ENCODE measurements around the gene RHEX.
A peak's percentile ranks its signal among the peaks of the same experiment; 100 is the strongest.
"Not testable (repeated sequence)": the region's sequence is repeated elsewhere in the genome, so short reads cannot be mapped to it uniquely, and the experiment has no call there.

Gene RHEX, protein sequence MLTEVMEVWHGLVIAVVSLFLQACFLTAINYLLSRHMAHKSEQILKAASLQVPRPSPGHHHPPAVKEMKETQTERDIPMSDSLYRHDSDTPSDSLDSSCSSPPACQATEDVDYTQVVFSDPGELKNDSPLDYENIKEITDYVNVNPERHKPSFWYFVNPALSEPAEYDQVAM

DNA sequence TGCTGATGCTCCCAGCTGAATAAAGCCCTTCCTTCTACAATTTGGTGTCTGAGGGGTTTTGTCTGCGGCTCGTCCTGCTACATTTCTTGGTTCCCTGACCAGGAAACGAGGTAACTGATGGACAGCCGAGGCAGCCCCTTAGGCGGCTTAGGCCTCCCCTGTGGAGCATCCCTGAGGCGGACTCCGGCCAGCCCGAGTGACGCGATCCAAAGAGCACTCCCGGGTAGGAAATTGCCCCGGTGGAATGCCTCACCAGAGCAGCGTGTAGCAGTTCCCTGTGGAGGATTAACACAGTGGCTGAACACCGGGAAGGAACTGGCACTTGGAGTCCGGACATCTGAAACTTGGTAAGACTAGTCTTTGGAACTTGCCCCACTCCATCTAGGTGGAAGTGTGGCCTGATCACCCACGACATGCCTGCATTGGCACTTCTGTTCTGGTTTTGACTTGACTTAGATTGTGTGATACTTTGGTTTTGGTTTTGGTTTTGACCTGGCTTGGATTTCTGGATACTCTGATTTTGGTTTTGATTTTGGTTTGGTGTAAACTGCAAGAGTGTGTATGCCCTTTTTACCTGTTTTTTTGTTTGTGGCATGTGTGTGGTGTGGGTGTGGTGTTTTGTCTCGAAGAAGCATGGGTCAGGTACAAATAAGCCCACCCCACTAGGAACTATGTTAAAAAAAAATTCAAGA, at the start of gene RHEX:
RHEX (plus strand) TSS at position 255 of the 692 bp plus-strand sequence. CDS start 44,656 bp downstream, outside the sequence.
- DNase-seq: not testable (repeated sequence)

DNA sequence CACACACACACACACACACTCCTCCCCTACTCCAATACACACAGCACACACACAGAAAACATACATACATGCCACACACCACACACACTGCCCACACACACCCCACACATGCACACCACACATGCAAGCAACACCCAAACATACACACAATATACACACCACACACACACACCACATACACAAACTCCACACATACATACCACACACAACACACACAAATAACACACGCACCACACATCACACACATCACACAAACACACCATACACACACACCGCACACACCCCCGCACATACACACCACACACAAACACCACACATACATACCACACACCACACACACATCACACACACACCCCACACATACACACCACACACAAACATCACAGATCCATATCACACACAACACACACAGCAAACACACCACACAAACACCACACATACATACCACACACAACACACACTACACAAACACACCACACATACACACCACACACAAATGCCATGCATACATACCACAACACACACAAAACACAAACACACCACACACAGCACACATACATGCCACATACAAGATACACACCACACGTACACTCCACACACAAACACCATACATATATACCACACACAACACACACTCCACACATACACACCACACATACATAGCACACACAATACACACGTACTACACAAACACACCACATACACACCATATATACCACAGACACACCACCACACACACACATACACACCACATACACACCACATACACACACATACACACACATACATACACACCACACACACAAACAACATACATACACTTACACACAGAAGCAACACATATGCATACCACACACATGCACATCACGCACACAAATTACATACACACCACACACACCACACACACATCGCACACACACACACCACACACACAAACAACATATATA, 48.8 kb upstream of the RHEX start:
- no peak for DNase-seq

DNA sequence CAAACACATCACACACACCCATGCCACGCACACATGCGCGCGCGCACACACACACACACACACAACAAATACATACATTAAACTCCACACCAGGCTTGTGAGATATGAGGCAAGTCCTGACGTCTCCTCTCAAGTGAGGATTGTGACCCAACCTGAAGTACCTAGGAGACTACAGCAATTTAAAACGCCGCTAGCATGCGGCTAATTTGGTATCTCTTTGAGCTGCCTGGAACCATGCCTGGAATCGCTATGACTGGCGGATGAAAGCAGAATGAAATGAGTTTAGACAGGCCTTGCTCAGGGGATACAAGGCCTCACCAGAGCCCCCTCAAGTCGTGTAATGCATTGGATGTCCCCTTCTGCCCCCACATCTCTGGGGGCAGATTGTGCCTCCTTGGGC, 48.1 kb upstream of the RHEX start:
- no peak for DNase-seq

DNA sequence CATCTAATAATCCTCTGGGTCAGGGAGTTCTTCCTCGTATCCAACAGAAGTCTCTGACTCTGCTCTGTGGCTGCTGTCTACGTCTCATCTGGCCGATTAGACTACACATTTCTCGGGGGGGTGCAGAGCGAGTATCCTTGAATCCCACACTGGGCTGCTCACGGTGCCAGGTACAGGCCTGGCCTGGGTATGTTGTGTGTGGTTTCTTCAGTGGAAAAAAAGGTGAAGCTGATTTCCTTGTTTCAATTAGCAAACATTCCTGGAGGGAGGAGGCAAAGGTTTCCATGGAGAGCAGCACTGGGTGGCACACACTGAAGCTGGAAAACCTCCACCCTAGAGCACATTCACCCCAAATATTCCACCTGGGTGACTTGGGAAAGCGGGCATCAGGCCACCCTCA, 47.7 kb upstream of the RHEX start:
- no peak for DNase-seq

DNA sequence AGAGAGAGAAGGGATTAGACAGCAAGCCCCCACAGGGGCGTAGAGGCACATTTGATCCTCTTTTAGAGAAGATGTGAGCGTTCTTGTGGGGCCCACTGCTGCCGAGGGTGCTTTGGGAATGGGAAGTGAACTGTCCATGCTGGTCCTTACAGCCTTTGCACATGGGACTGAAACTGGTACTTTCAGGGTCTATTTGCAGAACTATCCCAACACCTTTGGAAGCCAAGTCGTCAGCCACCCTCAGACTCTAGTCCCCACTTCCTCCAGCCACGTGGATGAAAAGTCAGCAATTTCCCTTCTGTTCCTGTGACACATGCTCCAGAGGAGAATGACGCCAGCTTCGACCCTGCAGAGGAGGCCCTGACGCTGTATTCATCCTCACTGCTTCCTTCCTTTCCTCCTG, 47.2 kb upstream of the RHEX start:
- DNase-seq: no peak

DNA sequence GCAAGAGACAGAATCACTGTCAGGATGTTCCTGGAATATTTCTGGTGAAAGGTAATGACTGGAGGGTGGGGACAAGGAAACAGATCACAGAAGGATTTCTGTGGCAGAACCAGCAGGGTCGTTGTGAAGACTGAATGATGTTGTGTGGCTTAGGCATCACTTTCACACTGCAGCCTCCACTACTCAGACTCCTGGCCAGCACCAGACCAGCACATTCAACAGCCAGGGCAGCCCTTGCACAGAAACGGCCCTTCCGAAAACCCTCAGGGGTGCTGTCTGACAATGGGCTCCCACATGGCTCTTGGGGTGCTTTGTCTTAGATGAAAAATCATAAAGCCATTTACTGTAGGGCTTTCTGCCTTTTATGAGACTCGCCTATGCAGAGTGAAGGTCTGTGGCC, 46.0 kb upstream of the RHEX start:
- no peak for DNase-seq

DNA sequence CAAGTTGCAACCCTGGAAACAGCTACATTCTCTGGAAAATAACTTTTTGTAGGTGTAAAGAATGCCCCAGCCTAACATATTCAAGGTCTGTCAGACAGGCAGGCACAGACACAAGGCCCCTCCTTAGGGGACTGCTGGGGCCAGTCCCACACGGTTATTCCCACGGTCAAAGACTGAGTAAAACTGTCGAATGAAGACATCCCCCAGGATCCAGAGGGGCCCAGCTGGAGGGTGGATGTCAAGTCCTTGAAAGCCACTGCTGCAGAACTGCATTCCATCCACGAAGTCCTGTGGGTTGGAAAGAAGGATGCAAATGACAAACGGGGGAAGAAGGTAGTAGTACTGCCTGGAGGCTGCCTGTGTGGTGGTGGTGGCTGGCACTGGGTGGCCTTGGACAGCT, 42.9 kb upstream of the RHEX start:
- DNase-seq: no peak

DNA sequence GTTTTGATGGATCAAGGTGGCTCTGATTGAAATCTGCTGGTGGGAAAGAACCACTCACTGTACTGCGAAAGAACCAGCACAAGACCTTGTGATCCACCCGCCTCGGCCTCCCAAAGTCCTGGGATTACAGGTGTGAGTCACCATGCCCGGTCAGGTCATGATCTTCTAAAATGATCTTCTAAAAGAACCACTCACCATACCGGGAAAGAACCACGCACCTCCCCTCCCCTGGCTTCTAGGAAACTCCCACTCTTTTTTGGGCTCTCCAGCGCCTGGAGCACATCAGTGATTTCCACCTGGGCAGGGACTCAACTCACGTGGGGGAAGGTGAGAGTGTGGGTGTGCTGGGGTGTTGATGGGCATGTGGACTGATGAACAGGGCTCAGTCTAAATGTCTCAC, 41.9 kb upstream of the RHEX start:
- DNase-seq: no peak

DNA sequence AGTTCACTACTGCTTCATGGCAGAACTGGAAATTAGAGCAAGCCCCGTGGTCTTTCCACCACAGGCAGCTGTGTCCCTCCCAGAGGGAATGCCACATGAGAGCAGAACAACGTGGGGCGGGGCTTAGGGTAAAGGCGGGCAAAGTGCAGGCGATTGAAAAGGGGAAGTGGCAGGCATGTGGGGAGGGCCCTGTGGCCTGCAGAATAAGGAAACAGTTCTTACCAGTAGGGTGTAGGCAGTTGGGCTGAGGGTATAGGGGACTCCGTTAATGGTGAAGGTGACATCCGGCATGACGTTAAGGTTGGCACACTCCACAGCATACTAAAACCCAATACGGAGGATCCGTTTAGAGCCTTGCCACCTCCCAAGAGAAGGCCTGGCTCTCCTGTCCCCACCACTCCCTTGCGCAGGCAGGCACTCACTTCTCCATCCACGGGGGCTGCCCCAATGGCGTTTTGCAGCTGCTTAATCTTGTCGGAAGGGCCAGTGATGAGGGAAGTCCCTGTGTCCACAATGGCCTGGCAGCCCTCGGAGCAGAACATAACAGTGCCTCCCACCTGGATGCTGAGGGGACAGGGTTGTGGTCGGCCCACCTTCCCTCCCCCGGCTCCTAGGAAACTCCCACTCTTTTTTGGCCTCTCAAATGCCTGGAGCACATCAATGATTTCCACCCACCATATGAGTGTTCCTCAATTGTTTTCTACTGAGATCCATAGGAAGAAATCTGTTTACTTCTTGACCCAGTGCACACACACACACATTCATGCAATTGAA, 40.7 kb upstream of the RHEX start:
- DNase-seq: peak; percentile 41

DNA sequence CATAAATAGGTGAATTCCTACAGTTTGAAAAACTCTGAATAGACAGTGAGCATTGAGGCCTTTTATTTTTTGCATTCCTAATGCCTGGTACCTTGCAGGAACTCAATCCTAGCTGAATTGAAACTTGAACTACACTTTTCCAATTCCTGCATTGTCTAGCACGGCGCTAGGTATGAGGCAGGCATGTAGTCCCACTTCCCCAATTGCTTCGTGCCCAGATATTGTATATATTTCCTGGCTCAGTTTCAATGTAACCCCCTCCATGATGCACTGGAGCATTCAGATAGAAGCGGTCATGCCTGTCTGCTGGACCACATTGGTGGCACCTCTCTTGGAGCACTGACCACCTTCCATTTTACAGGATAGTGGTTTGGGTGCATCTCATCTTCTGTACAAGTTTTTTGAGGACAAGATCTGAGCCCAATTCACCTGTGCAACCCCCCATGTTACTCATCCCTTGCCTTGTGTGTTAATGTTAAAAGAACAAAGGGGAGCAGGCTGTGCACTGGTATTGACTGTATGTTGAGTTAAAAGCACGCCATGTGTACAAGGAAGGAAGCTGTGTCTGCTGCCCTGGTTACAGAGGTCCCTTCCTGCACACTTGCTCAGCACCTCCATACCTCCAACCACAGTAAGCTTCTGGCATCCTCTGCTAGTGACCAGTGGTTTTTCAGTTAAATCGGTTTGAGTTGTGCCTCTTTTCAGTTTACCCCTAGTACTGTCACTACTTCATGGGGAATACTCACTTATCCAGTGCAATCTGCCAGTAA, 39.8 kb upstream of the RHEX start:
- no peak for DNase-seq

DNA sequence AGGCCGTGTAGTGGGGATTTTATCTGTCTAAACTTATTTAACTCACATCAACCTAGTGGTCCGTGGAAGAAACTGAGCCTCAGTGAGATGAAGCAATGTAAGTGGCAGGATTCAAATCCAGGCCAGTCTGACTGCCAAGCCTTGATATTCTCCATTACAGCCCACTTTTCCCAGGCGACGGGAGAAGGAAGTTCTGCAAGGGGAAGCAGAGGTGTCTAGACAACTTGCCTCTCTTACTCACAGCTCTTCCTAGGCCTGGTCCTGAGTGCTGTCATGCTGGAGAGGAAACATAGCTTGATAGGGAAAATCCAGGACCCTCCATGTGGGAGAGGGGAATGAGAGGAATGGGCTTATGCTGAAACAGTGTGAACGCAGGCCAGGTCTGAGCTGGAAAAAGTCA, 38.4 kb upstream of the RHEX start:
- DNase-seq: no peak

DNA sequence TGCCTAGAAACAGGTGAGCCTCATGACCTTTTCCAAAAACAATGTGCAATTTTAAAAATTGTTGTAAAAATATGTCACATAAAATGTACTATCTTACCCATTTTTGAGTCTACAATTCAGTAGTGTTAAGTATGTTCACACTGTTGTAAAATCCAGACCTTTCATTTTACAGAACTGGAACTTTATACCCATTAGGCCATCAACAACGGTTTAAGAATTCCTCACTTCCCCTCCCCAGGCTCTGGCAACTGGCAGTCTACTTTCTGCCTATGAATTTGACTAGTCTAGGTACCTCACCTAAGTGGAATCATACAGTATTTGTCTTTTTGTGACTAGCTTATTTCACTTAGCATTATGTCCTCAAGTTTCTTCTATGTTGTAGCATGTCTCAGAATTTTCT, 37.9 kb upstream of the RHEX start:
- no peak for DNase-seq

DNA sequence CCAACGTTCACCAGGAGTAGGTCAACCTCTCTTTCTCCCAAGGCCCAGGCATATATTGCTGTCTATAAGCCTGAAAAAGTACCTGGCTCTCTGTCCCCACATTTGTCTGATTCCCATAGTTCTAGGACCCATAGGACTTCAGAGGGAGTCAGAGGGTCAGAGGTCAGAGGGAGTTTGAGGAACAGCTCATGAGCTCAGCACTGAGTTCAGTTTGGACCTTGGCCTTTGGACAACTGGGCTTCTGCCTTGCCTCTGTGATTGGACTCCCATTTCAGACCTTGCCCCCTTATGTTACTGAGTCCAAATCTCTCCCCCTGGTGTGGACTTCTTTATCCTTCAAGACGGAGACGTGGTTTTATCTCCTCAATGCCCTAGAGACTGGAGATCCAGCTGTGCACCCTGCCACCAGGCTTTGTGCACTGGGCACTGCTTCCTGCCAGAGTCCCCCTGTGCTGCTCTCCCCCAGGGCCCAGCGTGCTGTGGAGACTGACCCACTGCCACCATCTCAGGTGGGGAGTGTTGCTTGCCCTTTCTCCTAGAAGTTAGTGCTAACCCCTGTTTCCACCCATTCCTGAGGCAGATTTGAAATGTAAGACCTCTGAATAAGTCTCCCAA, 32.5 kb upstream of the RHEX start:
- no peak for DNase-seq

DNA sequence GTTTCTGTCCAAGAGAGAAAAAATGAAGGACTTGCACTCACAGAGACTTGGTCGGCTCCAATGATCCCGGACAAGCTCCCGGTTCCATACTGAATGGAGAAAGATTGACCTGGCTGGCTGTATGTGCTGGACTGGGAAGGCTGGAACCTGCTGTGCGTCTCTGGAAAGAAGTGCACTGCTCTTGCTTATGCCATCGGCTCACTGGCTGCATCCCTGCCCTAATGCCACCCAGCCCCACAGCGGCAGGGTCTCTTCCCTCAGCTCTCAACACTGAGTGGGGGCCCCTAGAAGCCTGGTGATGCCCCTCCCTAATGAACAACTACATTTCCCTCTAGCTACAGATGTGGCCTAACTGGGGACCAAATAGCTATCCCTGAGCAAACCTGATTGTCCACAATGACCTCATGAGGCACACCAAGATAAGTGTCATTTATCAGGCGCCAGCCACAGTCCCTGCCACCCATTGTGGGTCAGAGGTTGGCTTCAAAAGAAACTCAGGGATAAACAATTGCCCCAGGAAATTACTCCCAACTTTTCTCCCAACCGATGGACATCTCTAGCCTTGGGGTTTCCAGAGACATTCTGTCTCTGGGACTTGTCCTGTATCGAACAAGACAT, 31.9 kb upstream of the RHEX start:
- no peak for DNase-seq

DNA sequence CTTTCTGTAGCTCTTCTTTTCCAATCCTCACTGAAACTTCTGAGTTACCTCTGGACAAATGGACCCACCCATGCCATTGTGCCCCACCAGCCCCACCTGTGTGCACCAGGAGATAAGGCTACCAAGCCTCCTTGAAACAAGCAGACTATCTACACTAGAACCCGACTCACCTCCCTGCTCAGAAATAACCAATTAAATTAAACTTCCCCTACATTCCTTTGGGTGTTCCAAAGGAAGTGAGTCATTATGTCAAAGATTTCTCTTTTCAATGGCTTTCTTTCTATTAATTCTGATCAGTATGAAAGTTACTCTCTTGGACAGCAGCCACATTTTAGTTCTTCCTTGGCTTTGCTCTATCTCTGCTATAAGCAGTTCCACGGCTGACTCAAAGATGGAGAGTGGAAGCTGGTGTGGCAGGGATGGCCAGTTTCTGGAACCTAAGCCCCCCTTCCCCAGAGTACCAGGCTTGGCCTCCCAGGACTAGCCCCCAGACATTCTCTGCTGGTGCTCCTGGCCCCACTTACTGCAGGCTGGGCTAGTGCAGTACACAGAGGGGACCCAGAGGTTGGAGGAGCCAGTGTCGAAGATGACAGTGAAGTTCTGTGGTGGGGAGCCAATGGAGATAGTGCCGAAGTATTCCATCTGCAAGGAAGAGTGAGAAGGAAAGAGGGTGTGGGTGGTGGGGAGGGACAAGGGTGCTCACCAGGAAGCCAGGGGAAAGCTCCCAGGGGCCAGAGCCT, 31.2 kb upstream of the RHEX start:
- DNase-seq: no peak

DNA sequence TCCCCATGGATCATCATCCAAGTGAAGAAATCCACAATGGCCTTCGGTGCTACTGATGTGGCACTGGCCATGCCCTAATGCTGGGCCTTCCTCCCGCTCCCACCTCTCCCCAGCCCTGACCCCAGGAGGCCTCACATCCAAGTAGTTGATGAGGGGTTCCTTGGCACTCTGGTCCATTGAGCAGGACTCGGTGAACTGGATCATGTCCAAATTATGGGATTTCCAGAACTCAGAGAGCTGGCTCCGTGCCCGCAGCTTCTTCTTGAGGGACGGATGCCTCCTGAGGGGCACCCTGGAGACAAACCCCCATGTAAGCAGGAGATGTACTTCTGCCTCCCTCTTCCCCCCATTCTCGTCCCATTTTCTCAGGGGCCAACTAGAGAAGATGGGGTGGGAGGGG, 30.2 kb upstream of the RHEX start:
- DNase-seq: no peak

DNA sequence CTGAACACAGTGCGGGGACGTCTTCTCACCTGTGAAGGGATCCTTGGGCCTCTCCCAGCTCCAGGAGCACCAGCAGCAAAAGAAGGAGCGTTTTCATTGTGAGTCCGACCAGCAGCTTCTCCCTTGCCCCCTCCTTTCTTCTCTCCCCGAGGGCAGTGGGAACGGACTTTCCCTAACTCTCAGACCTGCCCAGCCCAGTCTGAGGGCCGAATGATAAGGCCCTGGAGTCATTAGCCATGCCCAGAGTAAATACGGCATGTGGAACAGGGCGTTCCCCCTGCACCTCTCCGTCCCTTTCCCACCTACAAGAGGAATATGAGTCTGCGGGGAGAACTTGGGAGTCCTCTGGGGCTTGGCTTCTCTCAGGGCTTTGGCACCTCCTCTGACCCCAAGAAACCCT, 29.3 kb upstream of the RHEX start, which contains the start of gene CTSE:
CTSE (minus strand) TSS at position 201 of the 400 bp plus-strand sequence; CDS start at position 97, 104 bp downstream.
- no peak for DNase-seq

DNA sequence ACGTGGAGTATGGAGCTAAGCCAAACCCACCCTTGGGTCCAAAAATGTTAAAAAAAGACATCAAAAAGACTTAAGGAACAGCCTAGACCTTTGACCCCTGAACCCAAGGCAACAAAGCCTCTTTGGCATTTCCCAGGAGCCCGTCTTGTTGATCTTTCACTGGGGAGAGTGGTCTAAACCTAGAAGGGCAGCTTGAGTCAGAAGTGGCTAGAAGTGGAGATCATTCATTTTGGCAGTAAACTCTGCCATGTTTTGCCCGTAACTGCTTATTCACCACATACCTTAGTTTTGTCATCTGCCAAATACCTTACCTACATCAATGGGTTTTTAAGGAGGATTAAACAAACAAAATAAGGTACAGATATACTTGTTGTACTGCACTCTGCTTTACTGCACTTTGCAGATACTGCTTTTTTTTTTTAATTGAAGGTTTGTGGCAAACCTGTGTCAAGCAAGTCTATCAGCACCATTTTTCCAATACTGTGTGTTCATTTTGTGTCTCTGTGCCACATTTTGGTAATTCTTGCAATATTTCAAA, 27.6 kb upstream of the RHEX start:
- no peak for DNase-seq

DNA sequence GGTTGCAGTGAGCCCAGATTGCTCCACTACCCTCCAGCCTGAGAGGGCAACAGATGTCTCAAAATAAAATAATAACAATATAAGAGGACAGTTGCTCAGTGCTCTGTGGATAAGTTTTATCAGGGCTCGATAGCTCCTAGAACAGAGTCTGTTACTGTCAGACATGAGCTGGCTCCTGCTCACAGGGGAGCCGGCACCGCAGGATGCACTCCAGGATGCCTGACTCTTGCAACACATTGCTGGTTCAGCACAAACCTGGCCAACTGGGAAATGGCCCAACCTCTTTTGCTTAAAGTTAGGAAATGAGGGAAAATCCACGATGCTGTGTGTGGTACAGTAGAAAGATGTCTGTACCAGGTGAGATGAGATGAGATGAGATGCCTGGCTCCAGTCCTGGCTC, 23.5 kb upstream of the RHEX start:
- no peak for DNase-seq

DNA sequence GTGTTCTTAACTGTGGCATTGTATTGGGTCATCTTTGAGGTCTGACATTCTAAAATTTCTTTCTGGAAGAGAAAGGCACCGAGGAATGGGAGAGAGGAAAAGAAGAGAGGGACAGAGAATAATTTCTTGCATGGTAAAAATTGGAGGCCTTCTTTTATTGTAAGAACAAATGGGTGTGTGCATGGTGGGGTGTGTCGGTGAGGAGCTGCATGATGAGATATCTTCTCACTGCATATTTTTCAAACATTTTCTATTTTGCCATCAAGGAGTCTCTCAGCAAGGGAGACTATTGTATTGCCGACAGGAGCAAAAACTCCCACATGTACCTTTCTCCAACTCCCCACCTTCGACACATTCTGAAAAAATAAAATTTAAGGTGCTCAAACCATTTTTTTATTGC, 22.8 kb upstream of the RHEX start:
- DNase-seq: no peak
